ENCODE data around the gene PLEKHM2.

Gene PLEKHM2

DNA sequence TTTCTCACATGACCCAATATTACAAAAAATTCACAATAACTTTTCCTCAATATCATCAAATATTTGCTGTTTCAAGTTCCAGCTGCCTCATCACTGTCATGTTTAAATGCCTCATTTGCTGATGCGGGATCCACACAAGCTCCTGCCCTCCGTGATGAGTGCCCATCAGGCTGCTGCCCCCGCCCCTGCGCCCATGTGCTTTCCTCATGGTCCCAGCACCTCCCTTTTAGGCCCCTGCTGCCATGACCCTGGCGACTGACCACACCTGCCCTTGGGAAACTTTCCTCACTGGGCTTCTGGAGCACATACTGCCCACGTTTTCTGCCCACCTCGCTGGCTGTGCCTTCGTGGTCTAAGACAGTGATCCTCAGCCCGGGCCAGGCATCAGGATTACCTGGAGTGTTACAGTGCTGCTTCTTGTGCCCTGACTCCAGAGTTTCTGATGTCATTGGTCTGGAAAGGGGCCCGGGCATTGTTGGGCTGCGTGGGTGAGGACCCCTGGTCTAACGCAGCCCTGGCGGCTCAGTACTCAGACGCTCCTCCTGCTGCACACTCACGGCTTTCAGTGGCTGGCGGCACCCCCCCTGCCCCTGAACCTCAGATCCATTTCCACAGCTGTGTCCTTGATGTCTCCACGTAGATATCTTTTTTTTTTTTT is 20.5 kb downstream of the PLEKHM2 start:
- no peak for TF ChIP-seq POLR2AphosphoS5 (IDR thresholded peaks at IDR 0.05; ENCODE audit: low read depth, low read length)
- TF ChIP-seq POLR2A (IDR thresholded peaks at IDR 0.05; ENCODE audit: low read depth, low read length): no peak
- no peak for TF ChIP-seq TAF1 (IDR thresholded peaks at IDR 0.05; ENCODE audit: borderline replicate concordance, low read depth, low read length)
- FAIRE-seq: no peak
- DNase-seq (ENCODE audit: insufficient read length): no peak

- TF ChIP-seq TAF1 (IDR thresholded peaks at IDR 0.05; ENCODE audit: borderline replicate concordance, low read depth, low read length) (no peak), POLR2A (IDR thresholded peaks at IDR 0.05; ENCODE audit: low read depth, low read length) (no peak), POLR2AphosphoS5 (IDR thresholded peaks at IDR 0.05; ENCODE audit: low read depth, low read length) (no peak)
- FAIRE-seq: no peak
- no peak for DNase-seq (ENCODE audit: insufficient read length)
Observed at GRCh38 chr1:15705184-15705566, 21.1 kb downstream of the PLEKHM2 start.

GRCh38 chr1:15706751-15707150 is 22.6 kb downstream of the PLEKHM2 start:
- FAIRE-seq (no peak), DNase-seq (ENCODE audit: insufficient read length) (no peak)
- no peak for TF ChIP-seq POLR2A (IDR thresholded peaks at IDR 0.05; ENCODE audit: low read depth, low read length)
- TF ChIP-seq TAF1 (IDR thresholded peaks at IDR 0.05; ENCODE audit: borderline replicate concordance, low read depth, low read length): no peak
- no peak for TF ChIP-seq POLR2AphosphoS5 (IDR thresholded peaks at IDR 0.05; ENCODE audit: low read depth, low read length)

- DNase-seq (ENCODE audit: insufficient read length) (no peak), FAIRE-seq (no peak)
- no peak for TF ChIP-seq POLR2AphosphoS5 (IDR thresholded peaks at IDR 0.05; ENCODE audit: low read depth, low read length)
- no peak for TF ChIP-seq POLR2A (IDR thresholded peaks at IDR 0.05; ENCODE audit: low read depth, low read length)
- TF ChIP-seq TAF1 (IDR thresholded peaks at IDR 0.05; ENCODE audit: borderline replicate concordance, low read depth, low read length): no peak
Observed at GRCh38 chr1:15707239-15707925, 23.3 kb downstream of the PLEKHM2 start.

GRCh38 chr1:15708486-15709137 is 24.5 kb downstream of the PLEKHM2 start:
- TF ChIP-seq POLR2A (IDR thresholded peaks at IDR 0.05; ENCODE audit: low read depth, low read length) (no peak), POLR2AphosphoS5 (IDR thresholded peaks at IDR 0.05; ENCODE audit: low read depth, low read length) (no peak), TAF1 (IDR thresholded peaks at IDR 0.05; ENCODE audit: borderline replicate concordance, low read depth, low read length) (no peak)
- FAIRE-seq (no peak), DNase-seq (ENCODE audit: insufficient read length) (no peak)

DNA sequence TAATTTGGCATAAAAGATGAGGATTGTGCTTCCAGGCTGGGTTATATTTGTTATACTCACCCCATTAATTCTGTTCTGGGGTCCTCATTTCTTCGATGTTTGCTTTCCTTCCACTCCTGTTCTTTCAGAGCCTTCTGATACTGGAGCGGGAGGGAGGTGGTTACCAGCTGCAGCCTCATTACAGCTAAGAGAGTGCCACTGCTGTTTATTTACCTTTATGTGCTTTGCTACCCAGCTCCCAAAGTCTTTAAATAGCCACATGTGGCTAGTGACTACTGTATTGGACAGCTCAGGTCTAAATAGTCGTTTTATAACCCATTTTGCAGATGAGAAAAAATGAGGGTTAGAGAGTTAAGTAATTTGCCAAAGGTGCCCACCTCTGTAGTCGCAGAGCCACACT is 25.1 kb downstream of the PLEKHM2 start:
- DNase-seq (ENCODE audit: insufficient read length) (no peak), FAIRE-seq (no peak)

GRCh38 chr1:15712168-15712567 is 28.0 kb downstream of the PLEKHM2 start:
- no peak for DNase-seq (ENCODE audit: insufficient read length)
- FAIRE-seq: no peak
- TF ChIP-seq POLR2AphosphoS5 (IDR thresholded peaks at IDR 0.05; ENCODE audit: low read depth, low read length) (no peak), POLR2A (IDR thresholded peaks at IDR 0.05; ENCODE audit: low read depth, low read length) (no peak), TAF1 (IDR thresholded peaks at IDR 0.05; ENCODE audit: borderline replicate concordance, low read depth, low read length) (no peak)

More for the DNA sequence above, 25.1 kb downstream of the PLEKHM2 start:
- TF ChIP-seq POLR2AphosphoS5 (IDR thresholded peaks at IDR 0.05; ENCODE audit: low read depth, low read length) (no peak), TAF1 (IDR thresholded peaks at IDR 0.05; ENCODE audit: borderline replicate concordance, low read depth, low read length) (no peak), POLR2A (IDR thresholded peaks at IDR 0.05; ENCODE audit: low read depth, low read length) (no peak)

GRCh38 chr1:15714406-15715136 is 30.5 kb downstream of the PLEKHM2 start:
- no peak for TF ChIP-seq POLR2A (IDR thresholded peaks at IDR 0.05; ENCODE audit: low read depth, low read length)
- no peak for TF ChIP-seq TAF1 (IDR thresholded peaks at IDR 0.05; ENCODE audit: borderline replicate concordance, low read depth, low read length)
- TF ChIP-seq POLR2AphosphoS5 (IDR thresholded peaks at IDR 0.05; ENCODE audit: low read depth, low read length): no peak
- FAIRE-seq (no peak), DNase-seq (ENCODE audit: insufficient read length) (no peak)

- DNase-seq (ENCODE audit: insufficient read length) (no peak), FAIRE-seq (no peak)
- TF ChIP-seq POLR2AphosphoS5 (IDR thresholded peaks at IDR 0.05; ENCODE audit: low read depth, low read length): no peak
- no peak for TF ChIP-seq TAF1 (IDR thresholded peaks at IDR 0.05; ENCODE audit: borderline replicate concordance, low read depth, low read length)
- no peak for TF ChIP-seq POLR2A (IDR thresholded peaks at IDR 0.05; ENCODE audit: low read depth, low read length)
Observed at GRCh38 chr1:15717418-15718125, 33.5 kb downstream of the PLEKHM2 start.

- TF ChIP-seq TAF1 (IDR thresholded peaks at IDR 0.05; ENCODE audit: borderline replicate concordance, low read depth, low read length): no peak
- no peak for TF ChIP-seq POLR2A (IDR thresholded peaks at IDR 0.05; ENCODE audit: low read depth, low read length)
- TF ChIP-seq POLR2AphosphoS5 (IDR thresholded peaks at IDR 0.05; ENCODE audit: low read depth, low read length): no peak
- DNase-seq (ENCODE audit: insufficient read length) (no peak), FAIRE-seq (no peak)
Observed at GRCh38 chr1:15718199-15718601, 34.1 kb downstream of the PLEKHM2 start.

Data from GM12892 (cell line).